ENCODE measurements around the gene DIPK1B.
"Not testable (repeated sequence)": the region's sequence is repeated elsewhere in the genome, so short reads cannot be mapped to it uniquely, and the experiment has no call there.

DIPK1B gene

GRCh38 chr9:136759436-136760325 lies 47.3 kb downstream of the DIPK1B start:
- DNase-seq, result no peak
- Histone ChIP-seq H2BK120ac (ENCODE audit: insufficient read depth, low read length, poor library complexity) (no peak overlapping the region), H2AK5ac (ENCODE audit: low read length) (no peak overlapping the region), H2AFZ (ENCODE audit: insufficient read depth, low read length, poor library complexity) (no peak overlapping the region), H3K9me3 (ENCODE audit: insufficient read depth, low read depth, low read length) (peaks cover 12% of the 10 kb centered on the region), H3K23ac (ENCODE audit: low read length) (no peak overlapping the region), H2BK12ac (ENCODE audit: low read length) (no peak overlapping the region), H3K9ac (ENCODE audit: low read length) (no peak overlapping the region), H3K79me1 (ENCODE audit: low read length) (peaks cover 4% of the 10 kb centered on the region), H3K4me2 (ENCODE audit: low read length) (no peak overlapping the region), H4K91ac (ENCODE audit: low read depth, low read length) (no peak overlapping the region), H3K18ac (ENCODE audit: low read length) (no peak overlapping the region), H3K79me2 (ENCODE audit: control insufficient read depth, insufficient read depth, low read length, poor library complexity) (no peaks in the 10 kb centered on the region), H2BK5ac (ENCODE audit: low read depth, low read length, poor library complexity) (no peak overlapping the region), H3K36me3 (ENCODE audit: control insufficient read depth in 1 of 2, insufficient read depth in 2 of 2, low read length in 2 of 2) (no peaks in the 10 kb centered on the region), H3K4me1 (ENCODE audit: control insufficient read depth in 1 of 2, insufficient read depth in 2 of 2, low read length in 2 of 2) (peaks cover 10 to 12% of the 10 kb centered on the region in 2 experiments), H3K27me3 (ENCODE audit: insufficient read depth, low read length) (no peaks in the 10 kb centered on the region), H3K4ac (ENCODE audit: low read depth, low read length) (no peak overlapping the region), H4K8ac (ENCODE audit: low read depth, low read length) (no peak overlapping the region), H3K4me3 (ENCODE audit: low read depth, low read length) (peak overlapping the region; percentile 12), H3K27ac (ENCODE audit: low read depth, low read length) (no peak overlapping the region), H3K14ac (ENCODE audit: low read length) (no peak overlapping the region), H4K12ac (ENCODE audit: low read depth, low read length) (no peak overlapping the region)
- WGBS (ENCODE audit: extremely low coverage, insufficient coverage, insufficient read length), result no CpG with 5 or more reads among the region's 27 CpGs

GRCh38 chr9:136760424-136760823 lies 48.1 kb downstream of the DIPK1B start:
- no peak overlapping the region for H3K18ac ChIP-seq (ENCODE audit: low read length)
- H3K79me2 ChIP-seq (ENCODE audit: control insufficient read depth, insufficient read depth, low read length, poor library complexity), result no peaks in the 10 kb centered on the region
- H3K4me3 ChIP-seq (ENCODE audit: low read depth, low read length), result no peak overlapping the region
- no peaks in the 10 kb centered on the region for H3K27me3 ChIP-seq (ENCODE audit: insufficient read depth, low read length)
- H3K4me1 ChIP-seq (ENCODE audit: control insufficient read depth in 1 of 2, insufficient read depth in 2 of 2, low read length in 2 of 2), result peaks cover 10 to 12% of the 10 kb centered on the region in 2 experiments
- H3K27ac ChIP-seq (ENCODE audit: low read depth, low read length), result no peak overlapping the region
- no peak overlapping the region for H4K8ac ChIP-seq (ENCODE audit: low read depth, low read length)
- no peak overlapping the region for H2BK120ac ChIP-seq (ENCODE audit: insufficient read depth, low read length, poor library complexity)
- no peak overlapping the region for H2BK5ac ChIP-seq (ENCODE audit: low read depth, low read length, poor library complexity)
- WGBS (ENCODE audit: extremely low coverage, insufficient coverage, insufficient read length), result no CpG with 5 or more reads among the region's 25 CpGs
- DNase-seq, result no peak
- no peak overlapping the region for H3K14ac ChIP-seq (ENCODE audit: low read length)
- no peak overlapping the region for H3K23ac ChIP-seq (ENCODE audit: low read length)
- H2AK5ac ChIP-seq (ENCODE audit: low read length), result no peak overlapping the region
- H4K91ac ChIP-seq (ENCODE audit: low read depth, low read length), result no peak overlapping the region
- peaks cover 4% of the 10 kb centered on the region for H3K79me1 ChIP-seq (ENCODE audit: low read length)
- H3K9ac ChIP-seq (ENCODE audit: low read length), result no peak overlapping the region
- H3K9me3 ChIP-seq (ENCODE audit: insufficient read depth, low read depth, low read length), result peaks cover 14% of the 10 kb centered on the region
- H4K12ac ChIP-seq (ENCODE audit: low read depth, low read length), result no peak overlapping the region
- no peaks in the 10 kb centered on the region for H3K36me3 ChIP-seq (ENCODE audit: control insufficient read depth in 1 of 2, insufficient read depth in 2 of 2, low read length in 2 of 2)
- no peak overlapping the region for H2AFZ ChIP-seq (ENCODE audit: insufficient read depth, low read length, poor library complexity)
- H3K4me2 ChIP-seq (ENCODE audit: low read length), result no peak overlapping the region
- H2BK12ac ChIP-seq (ENCODE audit: low read length), result no peak overlapping the region
- no peak overlapping the region for H3K4ac ChIP-seq (ENCODE audit: low read depth, low read length)

GRCh38 chr9:136760834-136761544 lies 48.6 kb downstream of the DIPK1B start:
- not testable (repeated sequence) for H3K4me2 ChIP-seq (ENCODE audit: low read length); H2BK5ac ChIP-seq (ENCODE audit: low read depth, low read length, poor library complexity); H3K23ac ChIP-seq (ENCODE audit: low read length); H4K8ac ChIP-seq (ENCODE audit: low read depth, low read length); H3K27me3 ChIP-seq (ENCODE audit: insufficient read depth, low read length); H2BK12ac ChIP-seq (ENCODE audit: low read length); H3K4me3 ChIP-seq (ENCODE audit: low read depth, low read length); H2AK5ac ChIP-seq (ENCODE audit: low read length); H3K79me2 ChIP-seq (ENCODE audit: control insufficient read depth, insufficient read depth, low read length, poor library complexity); H3K4ac ChIP-seq (ENCODE audit: low read depth, low read length); H3K18ac ChIP-seq (ENCODE audit: low read length); H3K27ac ChIP-seq (ENCODE audit: low read depth, low read length); H3K9me3 ChIP-seq (ENCODE audit: insufficient read depth, low read depth, low read length); H4K91ac ChIP-seq (ENCODE audit: low read depth, low read length); H3K9ac ChIP-seq (ENCODE audit: low read length); H4K12ac ChIP-seq (ENCODE audit: low read depth, low read length); H3K14ac ChIP-seq (ENCODE audit: low read length); H2BK120ac ChIP-seq (ENCODE audit: insufficient read depth, low read length, poor library complexity); H3K36me3 ChIP-seq (ENCODE audit: control insufficient read depth in 1 of 2, insufficient read depth in 2 of 2, low read length in 2 of 2); H3K79me1 ChIP-seq (ENCODE audit: low read length)
- Histone ChIP-seq H3K4me1 (ENCODE audit: control insufficient read depth in 1 of 2, insufficient read depth in 2 of 2, low read length in 2 of 2) (peaks cover 10 to 12% of the 10 kb centered on the region in 2 experiments), H2AFZ (ENCODE audit: insufficient read depth, low read length, poor library complexity) (peak overlapping the region; percentile 35)
- DNase-seq, result peak; percentile 24 to 57
- WGBS (ENCODE audit: extremely low coverage, insufficient coverage, insufficient read length), result no CpG with 5 or more reads among the region's 22 CpGs

- H3K4me1 ChIP-seq (ENCODE audit: control insufficient read depth in 1 of 2, insufficient read depth in 2 of 2, low read length in 2 of 2), result peaks cover 10 to 12% of the 10 kb centered on the region in 2 experiments
- H3K4ac ChIP-seq (ENCODE audit: low read depth, low read length), result no peak overlapping the region
- H3K23ac ChIP-seq (ENCODE audit: low read length), result no peak overlapping the region
- H3K27ac ChIP-seq (ENCODE audit: low read depth, low read length), result no peak overlapping the region
- H3K79me2 ChIP-seq (ENCODE audit: control insufficient read depth, insufficient read depth, low read length, poor library complexity), result no peaks in the 10 kb centered on the region
- H3K14ac ChIP-seq (ENCODE audit: low read length), result no peak overlapping the region
- no CpG with 5 or more reads among the region's 13 CpGs for WGBS (ENCODE audit: extremely low coverage, insufficient coverage, insufficient read length)
- H2BK120ac ChIP-seq (ENCODE audit: insufficient read depth, low read length, poor library complexity), result no peak overlapping the region
- H2AK5ac ChIP-seq (ENCODE audit: low read length), result no peak overlapping the region
- no peak overlapping the region for H3K18ac ChIP-seq (ENCODE audit: low read length)
- no peak overlapping the region for H2AFZ ChIP-seq (ENCODE audit: insufficient read depth, low read length, poor library complexity)
- H4K8ac ChIP-seq (ENCODE audit: low read depth, low read length), result no peak overlapping the region
- H3K9ac ChIP-seq (ENCODE audit: low read length), result no peak overlapping the region
- H3K27me3 ChIP-seq (ENCODE audit: insufficient read depth, low read length), result no peaks in the 10 kb centered on the region
- peaks cover 4% of the 10 kb centered on the region for H3K79me1 ChIP-seq (ENCODE audit: low read length)
- H3K36me3 ChIP-seq (ENCODE audit: control insufficient read depth in 1 of 2, insufficient read depth in 2 of 2, low read length in 2 of 2), result no peaks in the 10 kb centered on the region
- no peak overlapping the region for H3K4me2 ChIP-seq (ENCODE audit: low read length)
- H4K12ac ChIP-seq (ENCODE audit: low read depth, low read length), result no peak overlapping the region
- no peak for DNase-seq
- no peak overlapping the region for H3K4me3 ChIP-seq (ENCODE audit: low read depth, low read length)
- H2BK5ac ChIP-seq (ENCODE audit: low read depth, low read length, poor library complexity), result no peak overlapping the region
- no peak overlapping the region for H2BK12ac ChIP-seq (ENCODE audit: low read length)
- H3K9me3 ChIP-seq (ENCODE audit: insufficient read depth, low read depth, low read length), result peaks cover 6% of the 10 kb centered on the region
- no peak overlapping the region for H4K91ac ChIP-seq (ENCODE audit: low read depth, low read length)
Measured at GRCh38 chr9:136761545-136761981, 49.2 kb downstream of the DIPK1B start.

Data from trophoblast cell (in vitro differentiated cells and primary cell).